Activated CD4-positive, CD25-positive, alpha-beta regulatory T cell treated with anti-CD3 and anti-CD28 coated beads, Interleukin-2, amount 50 U/mL, for 24 hours (primary cell): ENCODE measurements around the gene CBX1.

Experiments used
- ATAC-seq, 2 donors: fragments of 150-1000 bp; cut with Tn5 transposase; one replicate each; pipeline ENCODE4 v1.10.0; 2021; ENCODE audit warnings: mild to moderate bottlenecking in 1 of 2, moderate library complexity in 1 of 2

Gene CBX1

GRCh38 chr17:48101012-48101720, at the start of gene CBX1:
TSS of gene CBX1 (minus strand) at chr17:48101478. CDS start at chr17:48077004, 24,474 bp downstream.
- peak; percentile 98 for ATAC-seq

GRCh38 chr17:48150597-48151001, 49.3 kb upstream of the CBX1 start:
- no peak for ATAC-seq

- ATAC-seq, result no peak
Measured at GRCh38 chr17:48149787-48150463, 48.6 kb upstream of the CBX1 start.

- ATAC-seq, result no peak
Measured at GRCh38 chr17:48148854-48149786, 47.8 kb upstream of the CBX1 start.

GRCh38 chr17:48148029-48148770, 46.9 kb upstream of the CBX1 start:
- ATAC-seq, result no peak

GRCh38 chr17:48144976-48145798, 43.9 kb upstream of the CBX1 start:
- ATAC-seq, result no peak

- ATAC-seq, result no peak
Measured at GRCh38 chr17:48144231-48144630, 43.0 kb upstream of the CBX1 start.

GRCh38 chr17:48143629-48144028, 42.4 kb upstream of the CBX1 start:
- no peak for ATAC-seq

- ATAC-seq, result no peak
Measured at GRCh38 chr17:48139944-48140343, 38.7 kb upstream of the CBX1 start.

GRCh38 chr17:48137656-48138055, 36.4 kb upstream of the CBX1 start:
- ATAC-seq, result no peak

- ATAC-seq, result no peak
Measured at GRCh38 chr17:48134912-48135480, 33.7 kb upstream of the CBX1 start.

GRCh38 chr17:48132385-48132784, 31.1 kb upstream of the CBX1 start:
- ATAC-seq, result no peak

GRCh38 chr17:48131216-48131824, 30.0 kb upstream of the CBX1 start:
- peak; percentile 79 to 83 for ATAC-seq

- no peak for ATAC-seq
Measured at GRCh38 chr17:48129981-48130380, 28.7 kb upstream of the CBX1 start.

GRCh38 chr17:48128400-48128799, 27.1 kb upstream of the CBX1 start:
- ATAC-seq, result no peak

GRCh38 chr17:48127371-48128051, 26.2 kb upstream of the CBX1 start:
- no peak for ATAC-seq

GRCh38 chr17:48126532-48126850, 25.2 kb upstream of the CBX1 start:
- ATAC-seq, result no peak

- no peak for ATAC-seq
Measured at GRCh38 chr17:48125829-48126531, 24.7 kb upstream of the CBX1 start.

- ATAC-seq, result peak in 1 of 2 donors; percentile 27
Measured at GRCh38 chr17:48123776-48124388, 22.6 kb upstream of the CBX1 start.
